IPS-18c (cell line): ENCODE results near the gene TRPM4.

Experiments used
- H3K4me3 ChIP-seq: 2 replicates; pipeline ENCODE4 v1.7.0; 2013; ENCODE audit warnings: low read depth, mild to moderate bottlenecking, low read length, moderate library complexity; ENCODE audit not compliant: insufficient read depth
- H3K9me3 ChIP-seq: one replicate; pipeline ENCODE4 v1.6.1; 2013; ENCODE audit warnings: mild to moderate bottlenecking, low read length, moderate library complexity; ENCODE audit not compliant: control insufficient read depth, insufficient read depth

The TRPM4 gene

GRCh38 chr19:49241769-49242168, 84.2 kb downstream of the TRPM4 start:
- Histone ChIP-seq H3K9me3 (peaks cover 2% of the 10 kb centered on the region), H3K4me3 (no peak overlapping the region)

GRCh38 chr19:49243129-49243528, 85.5 kb downstream of the TRPM4 start:
- Histone ChIP-seq H3K4me3 (no peak overlapping the region), H3K9me3 (peaks cover 2% of the 10 kb centered on the region)

DNA sequence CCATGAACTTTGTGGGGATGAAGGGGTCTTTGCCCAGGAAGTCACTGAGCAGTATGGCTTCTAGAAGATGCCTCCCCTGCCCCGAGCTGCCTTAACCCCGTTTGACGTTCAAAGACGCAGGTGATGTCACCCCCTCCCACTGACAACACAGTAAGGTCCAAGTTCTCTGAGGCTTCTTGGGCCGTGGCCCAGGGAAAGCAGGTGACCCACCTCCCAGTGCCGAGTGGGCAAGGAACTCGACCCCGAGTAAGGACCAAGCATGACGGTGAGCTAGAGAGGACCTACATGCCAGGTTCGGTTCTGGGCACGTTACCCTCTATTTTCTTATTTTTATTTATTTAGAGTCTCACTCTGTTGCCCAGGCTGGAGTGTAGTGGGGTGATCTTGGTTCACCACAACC, 86.1 kb downstream of the TRPM4 start:
- H3K4me3 ChIP-seq: no peak overlapping the region
- H3K9me3 ChIP-seq: peaks cover 2% of the 10 kb centered on the region

- H3K9me3 ChIP-seq: peaks cover 2% of the 10 kb centered on the region
Measured at GRCh38 chr19:49244256-49244655, 86.7 kb downstream of the TRPM4 start.

GRCh38 chr19:49247676-49248075, 90.1 kb downstream of the TRPM4 start:
- peaks cover 2% of the 10 kb centered on the region for H3K9me3 ChIP-seq
- H3K4me3 ChIP-seq: no peak overlapping the region

More at GRCh38 chr19:49244256-49244655, 86.7 kb downstream of the TRPM4 start:
- H3K4me3 ChIP-seq: no peak overlapping the region

DNA sequence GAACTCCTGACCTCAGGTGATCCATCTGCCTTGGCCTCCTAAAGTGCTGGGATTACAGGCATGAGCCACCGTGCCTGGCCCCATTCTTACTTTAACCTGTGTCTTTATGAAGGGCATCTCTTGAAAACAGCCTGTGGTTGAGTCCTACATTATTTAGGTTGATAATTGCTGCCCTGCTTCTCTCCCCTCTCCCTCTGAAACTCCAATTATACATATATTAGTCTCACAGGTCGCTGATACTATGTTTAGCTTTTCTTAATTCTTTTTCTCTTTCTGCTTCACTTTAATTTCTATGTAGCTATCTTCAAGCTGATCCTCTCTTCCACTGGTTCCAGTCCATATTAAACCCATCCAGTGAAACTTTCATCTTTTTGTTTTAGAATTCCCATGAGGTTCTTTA, 92.3 kb downstream of the TRPM4 start:
- H3K4me3 ChIP-seq: no peak overlapping the region
- H3K9me3 ChIP-seq: no peaks in the 10 kb centered on the region

DNA sequence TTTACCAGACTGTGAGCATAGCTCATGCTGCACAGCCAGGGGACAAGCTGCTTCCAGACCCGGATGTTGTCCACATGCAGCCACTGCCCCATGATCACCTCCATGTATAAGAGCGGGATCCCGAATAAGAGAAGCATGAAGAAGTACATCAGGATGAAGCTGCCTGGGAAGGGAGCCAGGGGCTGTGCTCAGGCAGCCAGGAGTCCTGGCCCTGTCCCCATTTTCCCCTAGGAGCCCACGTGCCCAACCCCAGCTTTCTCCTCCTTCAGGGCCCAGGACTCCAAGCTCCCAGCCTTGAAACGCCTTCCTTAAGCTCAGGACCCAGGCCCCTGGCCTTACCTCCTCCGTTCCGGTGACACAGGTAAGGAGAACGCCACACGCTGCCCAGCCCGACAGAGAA, 98.1 kb downstream of the TRPM4 start:
- Histone ChIP-seq H3K4me3 (no peak overlapping the region), H3K9me3 (no peaks in the 10 kb centered on the region)

DNA sequence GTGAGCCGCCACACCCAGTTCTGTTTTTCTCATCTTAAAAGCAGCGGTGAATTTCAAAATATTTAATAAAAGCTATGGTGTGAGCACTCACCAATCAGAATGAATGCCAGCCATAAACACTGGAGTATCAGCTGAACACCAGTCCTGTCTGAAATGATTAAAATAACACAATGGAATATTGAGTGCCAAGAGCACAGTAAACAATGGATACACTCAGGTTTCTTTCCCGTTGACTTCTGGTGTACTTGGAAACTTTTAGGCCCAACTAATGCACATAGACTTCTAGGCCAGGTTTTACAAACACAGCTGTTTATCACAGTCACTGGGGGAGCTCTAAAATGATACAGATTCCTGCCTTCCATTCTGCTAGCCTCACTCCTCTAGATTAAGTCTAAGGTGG, 99.1 kb downstream of the TRPM4 start:
- no peak overlapping the region for H3K4me3 ChIP-seq
- no peaks in the 10 kb centered on the region for H3K9me3 ChIP-seq
